GM12878 (cell line): Measurements from ENCODE around the gene DSG4. TPM values are rescaled to one million over a fixed set of nuclear protein-coding genes. Genes with fewer than 3 reads are reported as not detected.

Source experiments
- ATAC-seq: fragments of 200-7000 bp; cut with Tn5 transposase; 3 replicates; pipeline ENCODE4 v1.9.1; 2020; ENCODE audit warnings: mild to moderate bottlenecking, moderate library complexity
- BruUV-seq: library from RNA; stranded (reverse); fragments of 400-500 nt; replicated peaks from 2 replicates; lab custom pipeline; 2021; lab: Mats Ljungman, UMichigan
- CTCF ChIA-PET: fragments of 300-600 bp; sonication (Branson Sonifier 250); formaldehyde crosslinking; extraction: SDS; loops from one replicate; lab custom pipeline; 2021; ENCODE audit warnings: inconsistent platforms; lab: Yijun Ruan, JAX
- POLR2A ChIA-PET: fragments of 350-600 bp; formaldehyde crosslinking; extraction: SDS; loops from one replicate; lab custom pipeline; 2021; ENCODE audit warnings: inconsistent platforms; lab: Charles Lee
- RAD21 ChIA-PET: fragments of 300-600 bp; sonication (Branson Sonifier 250); formaldehyde crosslinking; loops from one replicate; lab custom pipeline; 2023; ENCODE audit warnings: antibody characterized with exemption; ENCODE audit not compliant: unreplicated experiment; lab: Charles Lee
- SMC1A ChIA-PET: fragments of 300-600 bp; sonication (Branson Sonifier 250); formaldehyde crosslinking; loops from one replicate; lab custom pipeline; 2023; ENCODE audit not compliant: unreplicated experiment, uncharacterized antibody; lab: Charles Lee
- DNase-seq: peaks from one replicate; pipeline ENCODE4 v3.0.0-alpha.2; 2011; ENCODE audit warnings: low read depth, low spot score
- FAIRE-seq: peaks from 3 replicates; lab custom pipeline; 2011; peaks lifted over from hg19 to GRCh38; lab: Jason Lieb, UNC
- H2AFZ ChIP-seq: 2 replicates; pipeline ENCODE4 v1.6.0; 2011; ENCODE audit warnings: low read depth, low read length, control low read depth; ENCODE audit not compliant: control insufficient read depth
- H3K27ac ChIP-seq: 2 replicates; pipeline ENCODE4 v1.5.1; 2011; ENCODE audit warnings: control low read depth; ENCODE audit not compliant: control insufficient read depth, insufficient read depth
- H3K27me3 ChIP-seq, 2 experiments: replicated peaks in 1 of 2; 2 replicates each; pipeline versions ENCODE4 v1.6.0 to v1.6.1; 2011; ENCODE audit warnings: low read length in 1 of 2; ENCODE audit not compliant: control insufficient read depth in 2 of 2, insufficient read depth in 2 of 2
- H3K36me3 ChIP-seq, 2 experiments: 2 replicates each; pipeline ENCODE4 v1.5.1; 2011; ENCODE audit warnings: low read length in 1 of 2; ENCODE audit not compliant: control insufficient read depth in 2 of 2, insufficient read depth in 2 of 2
- H3K4me1 ChIP-seq: 2 replicates; pipeline ENCODE4 v1.6.1; 2011; ENCODE audit warnings: mild to moderate bottlenecking, low read length, moderate library complexity, mixed read lengths; ENCODE audit not compliant: control insufficient read depth, insufficient read depth
- H3K4me2 ChIP-seq: 2 replicates; pipeline ENCODE4 v1.6.0; 2011; ENCODE audit warnings: control low read depth; ENCODE audit not compliant: control insufficient read depth, insufficient read depth
- H3K4me3 ChIP-seq: fragments of 200-600 bp; sonication (generic); 2 replicates; pipeline ENCODE4 v1.5.1; 2016
- H3K79me2 ChIP-seq: 2 replicates; pipeline ENCODE4 v1.6.0; 2011; ENCODE audit warnings: low read length; ENCODE audit not compliant: control insufficient read depth, insufficient read depth
- H3K9ac ChIP-seq: 2 replicates; pipeline ENCODE4 v1.8.0; 2011; ENCODE audit warnings: low read length, control low read depth, mixed read lengths; ENCODE audit not compliant: control insufficient read depth, insufficient read depth
- H3K9me3 ChIP-seq: replicated peaks from 3 replicates; pipeline ENCODE4 v1.5.1; 2011; ENCODE audit warnings: mild to moderate bottlenecking, low read length; ENCODE audit not compliant: control insufficient read depth, insufficient read depth
- H4K20me1 ChIP-seq: 2 replicates; pipeline ENCODE4 v1.6.0; 2011; ENCODE audit not compliant: control insufficient read depth, insufficient read depth
- ATF7 ChIP-seq: fragments of 450-650 bp; IDR thresholded peaks from 2 replicates; pipeline ENCODE4 v1.6.1; 2016; ENCODE audit warnings: low read depth, mild to moderate bottlenecking
- CREB1 ChIP-seq: IDR thresholded peaks from 2 replicates; pipeline ENCODE4 v1.6.1; 2012; ENCODE audit warnings: low read depth, mild to moderate bottlenecking, inconsistent platforms
- CUX1 ChIP-seq: IDR thresholded peaks from 2 replicates; pipeline ENCODE4 v1.6.1; 2012; ENCODE audit warnings: improper control_type of control experiment, low read depth, low read length; ENCODE audit not compliant: insufficient replicate concordance
- IRF5 ChIP-seq: fragments of 450-650 bp; IDR thresholded peaks from 2 replicates; pipeline ENCODE4 v1.6.1; 2017; ENCODE audit warnings: borderline replicate concordance
- MTA2 ChIP-seq: fragments of 450-650 bp; IDR thresholded peaks from 2 replicates; pipeline ENCODE4 v1.6.1; 2016; ENCODE audit warnings: low read depth, mild to moderate bottlenecking, moderate library complexity
- NR2C1 ChIP-seq: fragments of 450-650 bp; IDR thresholded peaks from 2 replicates; pipeline ENCODE4 v1.6.1; 2017; ENCODE audit warnings: antibody characterized with exemption, mild to moderate bottlenecking, moderate library complexity
- NR2C2 ChIP-seq: IDR thresholded peaks from 2 replicates; pipeline ENCODE4 v1.6.1; 2011; ENCODE audit warnings: borderline replicate concordance, low read depth; ENCODE audit not compliant: control insufficient read depth, insufficient read length
- POU2F2 ChIP-seq: IDR thresholded peaks from 3 replicates; pipeline ENCODE4 v1.6.1; 2011; ENCODE audit warnings: low read depth, mild to moderate bottlenecking, low read length, borderline replicate concordance
- RELA ChIP-seq: fragments of 450-650 bp; IDR thresholded peaks from 2 replicates; pipeline ENCODE4 v1.8.0; 2014; ENCODE audit warnings: borderline replicate concordance; ENCODE audit not compliant: partially characterized antibody
- SIX5 ChIP-seq: IDR thresholded peaks from 2 replicates; pipeline ENCODE4 v1.6.1; 2011; ENCODE audit warnings: mild to moderate bottlenecking, low read depth, low read length, moderate library complexity; ENCODE audit not compliant: severe bottlenecking
- SRF ChIP-seq, 2 experiments: IDR thresholded peaks; 2 replicates each; pipeline ENCODE4 v1.6.1; 2011; ENCODE audit warnings: low read depth in 2 of 2, low read length in 2 of 2, mild to moderate bottlenecking in 1 of 2, moderate library complexity in 1 of 2
- TBL1XR1 ChIP-seq: IDR thresholded peaks from 2 replicates; pipeline ENCODE4 v1.6.1; 2012; ENCODE audit warnings: low read depth, low read length, improper control_type of control experiment
- YY1 ChIP-seq: IDR thresholded peaks from 2 replicates; pipeline ENCODE4 v1.6.1; 2011; ENCODE audit warnings: low read depth, mild to moderate bottlenecking, low read length
- ZBED1 ChIP-seq: IDR thresholded peaks from 2 replicates; pipeline ENCODE4 v1.6.1; 2016; ENCODE audit warnings: borderline replicate concordance
- WGBS: methylation state at CpG from one replicate; pipeline ENCODE4 v1.1.6; 2016; ENCODE audit warnings: low lambda C conversion rate; ENCODE audit not compliant: insufficient replicate concordance, insufficient coverage; ENCODE audit errors: missing lambda C conversion rate; 5-methylcytosine and 5-hydroxymethylcytosine counted together
- in situ Hi-C: fragments of 300-500 bp; cut with MboI; formaldehyde crosslinking; loops from 9 replicates; pipeline ENCODE4 v1.14.3; 2018; ENCODE audit warnings: mixed read lengths
- intact Hi-C: fragments of 100-400 bp; cut with micrococcal nuclease; formaldehyde crosslinking; loops from one replicate; pipeline ENCODE4 v1.14.2; 2022; ENCODE audit not compliant: unreplicated experiment
- polyA plus RNA-seq, 11 experiments: library from polyadenylated mRNA; depleted of rRNA in 4 of 11; unstranded in 6 of 11; stranded (reverse) in 5 of 11; fragments of >200 nt; fragmentation: Nextera tagmentation in 4 of 11; fragmentation: Illumina TruSeq in 1 of 11; extraction: Ambion mirVana in 4 of 11; extraction: Trizol in 1 of 11; gene quantifications; 1 replicate in 1 of 11; 2 replicates in 10 of 11; pipeline versions ENCODE4 v1.2.1 to v1.2.3, GENCODE V29; 2011 to 2016; ENCODE audit warnings: inconsistent platforms in 2 of 11, missing spikeins in 2 of 11, low read depth in 1 of 11
- total RNA-seq, 4 experiments: library from RNA; depleted of rRNA in 3 of 4; stranded (reverse); fragments of >200 nt in 3 of 4; fragmentation: Illumina TruSeq in 1 of 4; extraction: Trizol in 1 of 4; gene quantifications; 2 replicates each; pipeline versions ENCODE4 v1.2.1 to v1.2.3, GENCODE V29; 2013 to 2021
- TF ChIP-seq, protein P1 (sequence below): IDR thresholded peaks from 2 replicates; pipeline ENCODE4 v1.6.1; 2011; ENCODE audit warnings: borderline replicate concordance, low read depth, mild to moderate bottlenecking, moderate library complexity, mixed read lengths, low read length; ENCODE audit not compliant: insufficient read depth; ENCODE audit errors: extremely low read length

Gene DSG4
- total and polyA plus RNA-seq, 10 of the 15 experiments (the other 5 are each of a cell fraction or from before 2014, with no cell fraction given), result 0.07 to 0.59 (median 0.17) TPM; not detected in 1

- TF ChIP-seq CUX1 (no peak), SIX5 (no peak)
- TF ChIP-seq, all 136 proteins: peak for 0
Observed at GRCh38 chr18:31429623-31430022, 53.0 kb downstream of the DSG4 start (continued).

DNA sequence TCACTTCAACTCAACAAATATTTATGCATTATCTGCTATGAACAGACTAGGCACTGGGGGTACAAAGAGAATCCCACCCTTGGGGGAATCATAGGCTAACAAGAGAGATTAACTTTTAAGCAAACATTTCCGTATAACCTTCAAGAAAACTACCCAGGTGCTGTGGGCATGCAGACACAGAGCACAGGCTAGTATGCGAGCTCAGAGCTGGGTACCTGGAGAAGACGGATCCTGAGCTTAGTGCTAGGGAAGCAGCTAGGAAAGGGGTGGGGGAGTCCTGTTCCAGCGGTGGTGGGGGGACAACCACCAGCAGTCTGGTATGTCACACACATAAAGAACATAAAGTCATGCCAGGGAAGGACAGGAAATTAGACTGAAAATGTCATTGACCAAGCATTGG lies 53.5 kb downstream of the DSG4 start:
- Histone ChIP-seq H3K4me1 (no peaks in the 10 kb centered on the region), H3K79me2 (no peaks in the 10 kb centered on the region), H3K4me2 (no peak overlapping the region), H3K27me3 (no peaks in the 10 kb centered on the region), H3K36me3 (no peaks in the 10 kb centered on the region), H3K27ac (no peak overlapping the region), H3K9ac (no peak overlapping the region), H3K4me3 (no peak overlapping the region), H4K20me1 (no peaks in the 10 kb centered on the region), H2AFZ (no peak overlapping the region), H3K9me3 (no peaks in the 10 kb centered on the region; the same call in 2 of the 3 replicates)
- intact Hi-C loops (no loop called here), in situ Hi-C loops (no loop called here)
- ChIA-PET SMC1A (interaction anchor here (0.6 to 1.8 kb wide), 8 partner anchors 9 to 457 kb away, joined by 3 to 5 read pairs (median 4); no protein-coding TSS in a partner anchor), CTCF (interaction anchor here (0.9 to 1.1 kb wide), 2 partner anchors 9 to 127 kb away, joined by 3 to 4 read pairs; no protein-coding TSS in a partner anchor), RAD21 (interaction anchor here (1.4 to 2.3 kb wide), 3 partner anchors 71 to 293 kb away, joined by 3 to 13 read pairs (median 4); no protein-coding TSS in a partner anchor), POLR2A (no interaction called here)
- DNase-seq (no peak), FAIRE-seq (no peak), ATAC-seq (no peak)
- 51% methylated on average over 4 of the region's 4 CpGs for whole genome bisulfite sequencing
- no TSS peak for BruUV-seq
- no peak for TF ChIP-seq MTA2
- no peak for TF ChIP-seq IRF5
- TF ChIP-seq NR2C2, result no peak
- no peak for TF ChIP-seq YY1
- no peak for TF ChIP-seq POU2F2
- no peak for TF ChIP-seq ZBED1
- no peak for TF ChIP-seq ATF7
- TF ChIP-seq TBL1XR1, result no peak
- no peak for TF ChIP-seq SRF (IDR thresholded peaks at IDR 0.05; ENCODE audit: low read depth in 2 of 2, low read length in 2 of 2)
- no peak for TF ChIP-seq CREB1
- TF ChIP-seq, protein P1, sequence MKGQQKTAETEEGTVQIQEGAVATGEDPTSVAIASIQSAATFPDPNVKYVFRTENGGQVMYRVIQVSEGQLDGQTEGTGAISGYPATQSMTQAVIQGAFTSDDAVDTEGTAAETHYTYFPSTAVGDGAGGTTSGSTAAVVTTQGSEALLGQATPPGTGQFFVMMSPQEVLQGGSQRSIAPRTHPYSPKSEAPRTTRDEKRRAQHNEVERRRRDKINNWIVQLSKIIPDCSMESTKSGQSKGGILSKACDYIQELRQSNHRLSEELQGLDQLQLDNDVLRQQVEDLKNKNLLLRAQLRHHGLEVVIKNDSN, result no peak
- TF ChIP-seq NR2C1, result no peak
- TF ChIP-seq RELA, result no peak
